Fibroblast of pulmonary artery (primary cell): Measurements from ENCODE around the gene GLRA3.

Experiments used
- DNase-seq: peaks from one replicate; pipeline ENCODE4 v3.0.0-alpha.2; 2010; ENCODE audit warnings: low read depth
- H3K4me3 ChIP-seq: replicated peaks from 2 replicates; pipeline ENCODE4 v1.5.1; 2011; ENCODE audit warnings: low read depth, mild to moderate bottlenecking, control low read depth, low read length, moderate library complexity
- TF ChIP-seq, protein P1 (sequence below): IDR thresholded peaks from 2 replicates; pipeline ENCODE4 v1.5.1; 2011; ENCODE audit warnings: mild to moderate bottlenecking, control low read depth, low read length, inconsistent platforms; ENCODE audit errors: missing control alignments

Gene GLRA3

GRCh38 chr4:174672276-174672675, 156.8 kb downstream of the GLRA3 start:
- TF ChIP-seq, protein P1, sequence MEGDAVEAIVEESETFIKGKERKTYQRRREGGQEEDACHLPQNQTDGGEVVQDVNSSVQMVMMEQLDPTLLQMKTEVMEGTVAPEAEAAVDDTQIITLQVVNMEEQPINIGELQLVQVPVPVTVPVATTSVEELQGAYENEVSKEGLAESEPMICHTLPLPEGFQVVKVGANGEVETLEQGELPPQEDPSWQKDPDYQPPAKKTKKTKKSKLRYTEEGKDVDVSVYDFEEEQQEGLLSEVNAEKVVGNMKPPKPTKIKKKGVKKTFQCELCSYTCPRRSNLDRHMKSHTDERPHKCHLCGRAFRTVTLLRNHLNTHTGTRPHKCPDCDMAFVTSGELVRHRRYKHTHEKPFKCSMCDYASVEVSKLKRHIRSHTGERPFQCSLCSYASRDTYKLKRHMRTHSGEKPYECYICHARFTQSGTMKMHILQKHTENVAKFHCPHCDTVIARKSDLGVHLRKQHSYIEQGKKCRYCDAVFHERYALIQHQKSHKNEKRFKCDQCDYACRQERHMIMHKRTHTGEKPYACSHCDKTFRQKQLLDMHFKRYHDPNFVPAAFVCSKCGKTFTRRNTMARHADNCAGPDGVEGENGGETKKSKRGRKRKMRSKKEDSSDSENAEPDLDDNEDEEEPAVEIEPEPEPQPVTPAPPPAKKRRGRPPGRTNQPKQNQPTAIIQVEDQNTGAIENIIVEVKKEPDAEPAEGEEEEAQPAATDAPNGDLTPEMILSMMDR = no peak
- DNase-seq = no peak
- no peak overlapping the region for H3K4me3 ChIP-seq

DNA sequence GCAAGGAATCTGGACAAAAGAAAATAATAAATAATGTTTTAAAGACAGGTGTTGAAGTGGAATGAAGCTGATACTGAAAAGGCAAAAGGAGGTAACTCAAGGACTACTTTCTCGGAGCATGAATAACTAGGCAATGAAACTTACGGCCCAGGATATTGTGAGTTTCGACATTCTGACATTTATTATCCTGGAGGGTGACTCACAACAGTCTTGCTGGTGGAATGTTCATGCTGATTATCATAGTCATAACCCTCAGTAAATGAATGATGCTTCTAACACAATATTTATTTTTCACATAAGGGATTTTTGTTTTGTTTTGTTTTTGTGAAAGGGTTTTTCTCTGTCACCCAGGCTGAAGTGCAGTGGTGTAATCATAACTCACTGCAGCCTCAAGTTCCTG, 159.8 kb downstream of the GLRA3 start:
- TF ChIP-seq, protein P1 = no peak
- peak; percentile 90 for DNase-seq
- H3K4me3 ChIP-seq = no peak overlapping the region

- TF ChIP-seq, protein P1 = no peak
- no peak for DNase-seq
- no peak overlapping the region for H3K4me3 ChIP-seq
These were observed 163.2 kb downstream of the GLRA3 start for GRCh38 chr4:174665799-174666198.

GRCh38 chr4:174663216-174663615, 165.8 kb downstream of the GLRA3 start:
- no peak overlapping the region for H3K4me3 ChIP-seq
- TF ChIP-seq, protein P1 = no peak
- peak; percentile 16 for DNase-seq

GRCh38 chr4:174658246-174658645, 170.8 kb downstream of the GLRA3 start:
- H3K4me3 ChIP-seq = no peak overlapping the region
- DNase-seq = peak; percentile 29
- TF ChIP-seq, protein P1 = no peak

GRCh38 chr4:174657472-174657871, 171.6 kb downstream of the GLRA3 start:
- no peak for DNase-seq
- TF ChIP-seq, protein P1 = no peak
- no peak overlapping the region for H3K4me3 ChIP-seq

DNA sequence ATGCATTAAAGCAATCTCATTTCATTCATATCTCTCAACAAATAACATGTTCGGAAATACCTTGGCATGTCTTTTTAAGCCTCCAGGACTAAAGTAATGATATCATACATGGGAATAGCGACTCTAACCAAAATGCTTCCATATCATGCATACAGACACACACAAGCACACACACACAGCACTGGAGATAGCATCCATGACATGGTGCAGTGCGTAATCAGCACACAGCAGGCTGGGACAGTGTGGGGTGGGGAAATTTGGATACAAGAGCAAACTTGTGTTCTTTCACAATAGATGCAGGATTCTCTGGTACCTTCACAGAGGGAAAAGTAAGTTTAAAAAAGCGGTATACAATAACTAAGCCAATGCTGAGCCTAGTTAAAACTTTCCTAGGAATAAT, 174.4 kb downstream of the GLRA3 start:
- TF ChIP-seq, protein P1 = no peak
- H3K4me3 ChIP-seq = no peak overlapping the region
- DNase-seq = no peak
